ENCODE measurements around the gene LGR5. TPM values are rescaled to one million over a fixed set of nuclear protein-coding genes. Genes with fewer than 3 reads are reported as not detected.

Gene LGR5
- total and polyA plus RNA-seq, 9 of the 15 experiments (the other 6 are each of a cell fraction or from before 2014, with no cell fraction given), result not detected

GRCh38 chr12:71431991-71432390 is 7.6 kb upstream of the LGR5 start (continued):
- TF ChIP-seq ZNF318 (IDR thresholded peaks at IDR 0.05; ENCODE audit: borderline replicate concordance in 1 of 2, low read depth in 1 of 2) (no peak), FOXO4 (CRISPR knock-in tag; IDR thresholded peaks at IDR 0.05) (no peak), ZNF224 (CRISPR knock-in tag; IDR thresholded peaks at IDR 0.05) (no peak), SAFB (IDR thresholded peaks at IDR 0.05; ENCODE audit: borderline replicate concordance, low read depth, low read length) (no peak), ZNF551 (CRISPR knock-in tag; IDR thresholded peaks at IDR 0.05) (no peak)

Measured in K562 (cell line).